SH-SY5Y (cell line): ENCODE data around the gene FAXC.

Source experiments
- GATA2 ChIP-seq: IDR thresholded peaks from 2 replicates; pipeline ENCODE4 v1.6.1; 2011; ENCODE audit warnings: mild to moderate bottlenecking, low read depth, low read length
- GATA3 ChIP-seq: IDR thresholded peaks from 2 replicates; pipeline ENCODE4 v1.6.1; 2011; ENCODE audit warnings: low read depth, mild to moderate bottlenecking, low read length, moderate library complexity

DNA sequence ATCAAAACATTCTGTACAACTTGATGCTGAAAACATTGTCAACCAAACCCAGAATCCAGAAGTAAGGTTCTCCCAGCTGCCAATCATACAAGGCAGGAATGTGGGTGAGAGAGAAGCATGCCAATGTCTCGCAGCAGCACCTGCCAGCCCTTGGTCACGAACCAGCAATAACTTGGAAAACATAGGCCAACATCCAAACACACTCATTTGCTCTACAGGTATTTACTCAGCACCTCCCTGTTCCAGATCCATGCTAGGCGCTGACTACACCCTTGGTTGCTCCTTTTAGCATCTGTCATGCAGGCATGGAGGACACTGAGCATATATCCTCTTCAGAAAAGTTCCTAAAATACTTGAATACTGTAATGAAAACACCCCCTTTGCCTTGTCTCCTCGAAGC, 63.6 kb downstream of the FAXC start:
- TF ChIP-seq GATA2 (no peak), GATA3 (no peak)
